ENCODE results near the gene JAM3.

DNA sequence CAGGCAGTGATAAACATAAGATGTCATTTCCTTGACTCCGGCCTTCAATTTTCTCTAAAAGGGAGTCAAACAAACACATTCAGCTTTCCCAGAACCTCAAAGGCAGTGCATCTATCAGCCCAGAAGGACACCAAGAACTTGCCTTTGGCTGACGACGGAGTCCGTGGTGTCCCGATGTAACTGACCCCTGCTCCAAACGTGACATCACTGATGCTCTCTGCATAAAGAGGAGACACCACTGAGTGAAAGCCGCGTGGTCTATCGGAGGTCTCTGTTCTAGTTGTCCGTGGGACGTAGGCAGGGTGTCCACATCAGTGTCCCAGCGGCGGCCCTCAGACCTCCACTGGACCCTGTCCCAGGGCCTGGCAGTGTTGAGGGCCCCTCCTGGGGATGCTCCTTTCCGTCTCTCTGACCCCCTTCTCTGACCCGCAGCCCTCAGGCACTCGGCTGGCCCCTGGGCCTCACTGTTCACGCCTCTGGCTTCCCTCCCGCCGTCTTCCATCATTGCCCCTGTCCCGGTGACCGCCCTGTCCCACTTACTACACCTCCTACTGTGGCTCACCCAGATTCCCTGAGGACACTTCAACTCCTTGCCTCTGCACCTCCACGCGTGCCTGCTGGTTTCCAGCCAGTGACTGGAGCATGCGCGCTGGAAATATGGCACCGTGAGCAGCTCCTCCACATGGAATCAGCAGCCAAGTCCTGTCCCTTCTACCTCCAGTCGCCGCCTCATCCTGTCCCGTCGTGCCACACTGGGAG is 84.5 kb downstream of the JAM3 start:
- TF ChIP-seq, protein P1, sequence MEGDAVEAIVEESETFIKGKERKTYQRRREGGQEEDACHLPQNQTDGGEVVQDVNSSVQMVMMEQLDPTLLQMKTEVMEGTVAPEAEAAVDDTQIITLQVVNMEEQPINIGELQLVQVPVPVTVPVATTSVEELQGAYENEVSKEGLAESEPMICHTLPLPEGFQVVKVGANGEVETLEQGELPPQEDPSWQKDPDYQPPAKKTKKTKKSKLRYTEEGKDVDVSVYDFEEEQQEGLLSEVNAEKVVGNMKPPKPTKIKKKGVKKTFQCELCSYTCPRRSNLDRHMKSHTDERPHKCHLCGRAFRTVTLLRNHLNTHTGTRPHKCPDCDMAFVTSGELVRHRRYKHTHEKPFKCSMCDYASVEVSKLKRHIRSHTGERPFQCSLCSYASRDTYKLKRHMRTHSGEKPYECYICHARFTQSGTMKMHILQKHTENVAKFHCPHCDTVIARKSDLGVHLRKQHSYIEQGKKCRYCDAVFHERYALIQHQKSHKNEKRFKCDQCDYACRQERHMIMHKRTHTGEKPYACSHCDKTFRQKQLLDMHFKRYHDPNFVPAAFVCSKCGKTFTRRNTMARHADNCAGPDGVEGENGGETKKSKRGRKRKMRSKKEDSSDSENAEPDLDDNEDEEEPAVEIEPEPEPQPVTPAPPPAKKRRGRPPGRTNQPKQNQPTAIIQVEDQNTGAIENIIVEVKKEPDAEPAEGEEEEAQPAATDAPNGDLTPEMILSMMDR (IDR thresholded peaks at IDR 0.05): no peak
- no peak for TF ChIP-seq POLR2A (IDR thresholded peaks at IDR 0.05)

Measured in breast epithelium (tissue), 3 donors.